Choroid plexus epithelial cell (primary cell): Measurements from ENCODE around the gene MAFB.
"Not testable (repeated sequence)": the region's sequence is repeated elsewhere in the genome, so short reads cannot be mapped to it uniquely, and the experiment has no call there.

Experiments used
- DNase-seq: peaks from one replicate; pipeline ENCODE4 v3.0.0-alpha.2; 2010; ENCODE audit warnings: low read depth
- H3K4me3 ChIP-seq: 2 replicates; pipeline ENCODE4 v1.5.1; 2011; ENCODE audit warnings: low read depth, mild to moderate bottlenecking, control low read depth, low read length, moderate library complexity
- TF ChIP-seq, protein P1 (sequence below): conservative IDR thresholded peaks from 2 replicates; pipeline ENCODE4 v1.5.1; 2011; ENCODE audit warnings: low read depth, mild to moderate bottlenecking, control low read depth, inconsistent platforms, low read length, moderate library complexity

MAFB gene

DNA sequence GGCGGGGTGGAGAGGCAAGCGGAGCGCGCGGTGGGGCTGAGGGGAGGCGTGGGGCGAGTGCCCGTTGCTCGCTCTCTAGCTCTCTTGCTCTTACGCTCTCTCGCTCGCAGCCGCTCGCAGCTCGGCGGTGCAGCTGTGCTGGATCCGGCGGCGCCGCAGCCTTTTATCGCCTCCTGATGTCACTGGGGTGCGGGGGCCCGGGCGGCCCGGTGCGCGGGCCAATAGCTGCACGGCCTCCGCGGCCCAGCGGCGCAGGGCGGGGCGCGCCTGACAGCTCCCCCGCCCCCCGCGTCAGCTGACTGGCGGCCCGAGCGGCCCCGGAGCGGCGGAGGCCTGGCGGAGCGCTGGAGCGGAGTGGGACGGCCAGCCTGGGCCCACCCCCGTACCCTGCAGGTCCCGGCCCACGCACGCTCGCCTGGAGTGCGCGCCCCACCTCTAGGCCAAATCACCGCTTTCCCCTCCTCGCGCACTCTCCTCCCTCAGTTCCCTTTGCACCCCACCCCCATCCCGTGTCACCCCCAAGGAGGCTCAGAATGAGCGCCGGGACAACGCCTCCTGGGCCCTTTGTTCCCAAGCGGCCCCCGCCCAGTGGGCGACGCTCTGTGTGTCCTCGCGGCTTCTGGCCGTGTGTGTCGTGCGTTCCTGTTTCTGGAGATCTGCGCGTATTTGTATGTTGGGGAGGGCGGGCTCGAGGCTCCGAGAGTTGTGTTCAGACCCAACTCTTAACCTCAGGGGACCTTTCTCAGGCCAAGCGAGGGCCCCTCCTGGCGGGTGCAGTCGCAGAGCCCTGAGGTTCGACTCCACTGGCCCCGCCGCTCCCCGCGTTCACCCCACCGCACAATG lies at the start of gene MAFB:
Gene MAFB (minus strand): TSS at position 137 of the 843 bp plus-strand sequence. CDS start 386 bp downstream, outside the sequence.
- peak within 1 kb of the TSS; percentile 77 for H3K4me3 ChIP-seq
- TF ChIP-seq, protein P1, sequence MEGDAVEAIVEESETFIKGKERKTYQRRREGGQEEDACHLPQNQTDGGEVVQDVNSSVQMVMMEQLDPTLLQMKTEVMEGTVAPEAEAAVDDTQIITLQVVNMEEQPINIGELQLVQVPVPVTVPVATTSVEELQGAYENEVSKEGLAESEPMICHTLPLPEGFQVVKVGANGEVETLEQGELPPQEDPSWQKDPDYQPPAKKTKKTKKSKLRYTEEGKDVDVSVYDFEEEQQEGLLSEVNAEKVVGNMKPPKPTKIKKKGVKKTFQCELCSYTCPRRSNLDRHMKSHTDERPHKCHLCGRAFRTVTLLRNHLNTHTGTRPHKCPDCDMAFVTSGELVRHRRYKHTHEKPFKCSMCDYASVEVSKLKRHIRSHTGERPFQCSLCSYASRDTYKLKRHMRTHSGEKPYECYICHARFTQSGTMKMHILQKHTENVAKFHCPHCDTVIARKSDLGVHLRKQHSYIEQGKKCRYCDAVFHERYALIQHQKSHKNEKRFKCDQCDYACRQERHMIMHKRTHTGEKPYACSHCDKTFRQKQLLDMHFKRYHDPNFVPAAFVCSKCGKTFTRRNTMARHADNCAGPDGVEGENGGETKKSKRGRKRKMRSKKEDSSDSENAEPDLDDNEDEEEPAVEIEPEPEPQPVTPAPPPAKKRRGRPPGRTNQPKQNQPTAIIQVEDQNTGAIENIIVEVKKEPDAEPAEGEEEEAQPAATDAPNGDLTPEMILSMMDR: no peak
- DNase-seq: peak; percentile 96

DNA sequence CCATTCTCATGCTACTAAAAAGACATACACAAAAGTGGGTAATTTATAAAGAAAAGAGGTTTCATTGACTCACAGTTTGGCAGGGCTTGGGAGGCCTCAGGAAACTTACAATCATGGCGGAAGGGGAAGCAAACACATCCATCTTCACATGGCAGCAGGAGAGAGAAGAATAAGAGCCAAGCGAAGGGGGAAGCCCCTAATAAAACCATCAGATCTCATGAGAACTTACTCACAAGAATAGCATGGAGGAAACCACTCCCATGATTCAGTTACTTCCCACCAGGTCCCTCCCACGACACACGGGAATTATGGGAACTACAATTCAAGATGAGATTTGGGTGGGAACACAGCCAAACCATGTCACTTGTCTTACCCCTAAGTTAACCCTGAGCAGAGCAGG lies 47.4 kb upstream of the MAFB start:
- H3K4me3 ChIP-seq, DNase-seq: not testable (repeated sequence)

DNA sequence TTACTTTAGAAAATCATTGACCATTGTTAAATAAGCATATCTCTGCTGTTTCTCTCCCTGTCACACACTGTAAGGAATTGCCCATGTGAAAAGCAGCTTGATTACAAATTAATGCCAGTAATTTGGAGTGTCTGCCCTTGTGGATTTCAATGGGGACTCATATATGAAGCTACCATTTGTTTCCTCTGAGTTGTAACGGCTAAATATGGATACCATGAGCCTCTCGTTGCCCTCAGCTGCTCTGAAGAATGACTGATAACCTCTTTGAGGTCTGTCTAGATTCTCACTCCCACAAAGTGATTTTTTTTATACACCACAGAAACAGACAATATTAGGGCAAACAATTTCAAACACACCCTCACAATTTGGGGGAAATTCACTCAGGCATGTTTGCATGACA lies 40.0 kb upstream of the MAFB start:
- no peak overlapping the region for H3K4me3 ChIP-seq
- no peak for DNase-seq
- TF ChIP-seq, protein P1: no peak

DNA sequence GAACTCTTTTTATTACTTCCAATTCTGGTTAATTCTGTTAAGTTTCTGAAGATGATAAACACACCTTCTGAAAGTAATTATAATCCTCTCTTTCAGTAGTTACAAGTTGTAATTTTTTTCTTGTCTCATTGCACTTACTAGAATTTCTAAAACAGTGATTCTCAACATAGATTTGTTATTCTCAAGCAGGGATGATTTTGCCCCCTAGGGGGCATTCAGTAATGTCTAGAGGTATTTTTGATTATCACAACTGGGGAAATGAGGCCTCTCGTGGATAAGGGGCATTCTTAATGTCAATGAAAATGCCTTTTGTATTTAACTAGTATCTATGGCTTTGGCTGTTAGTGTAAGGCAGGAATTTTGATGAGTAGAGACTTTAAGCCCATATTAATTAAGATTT lies 39.4 kb upstream of the MAFB start:
- TF ChIP-seq, protein P1: peak; percentile 29
- DNase-seq: no peak

DNA sequence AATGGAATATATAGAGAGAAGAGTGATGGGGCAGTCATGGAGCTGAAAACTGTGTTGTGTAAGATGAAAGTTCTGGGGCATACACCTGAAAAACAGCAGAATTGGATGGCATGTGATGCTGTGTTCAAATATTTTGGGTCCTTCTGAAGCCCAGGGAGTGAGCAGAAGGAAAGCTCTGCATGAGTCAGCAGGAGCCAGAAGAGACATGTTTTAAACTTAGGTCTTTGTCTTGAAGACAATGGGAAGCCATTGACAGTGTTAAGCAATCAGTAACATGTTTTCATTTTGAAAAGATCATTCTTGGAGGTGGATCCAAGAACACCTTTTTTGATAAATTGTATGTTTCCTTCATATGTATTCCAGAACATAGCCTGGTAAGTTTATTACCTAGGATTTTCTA lies 38.9 kb upstream of the MAFB start:
- DNase-seq: no peak
- TF ChIP-seq, protein P1: no peak

More for the DNA sequence above, 39.4 kb upstream of the MAFB start:
- H3K4me3 ChIP-seq: no peak overlapping the region

DNA sequence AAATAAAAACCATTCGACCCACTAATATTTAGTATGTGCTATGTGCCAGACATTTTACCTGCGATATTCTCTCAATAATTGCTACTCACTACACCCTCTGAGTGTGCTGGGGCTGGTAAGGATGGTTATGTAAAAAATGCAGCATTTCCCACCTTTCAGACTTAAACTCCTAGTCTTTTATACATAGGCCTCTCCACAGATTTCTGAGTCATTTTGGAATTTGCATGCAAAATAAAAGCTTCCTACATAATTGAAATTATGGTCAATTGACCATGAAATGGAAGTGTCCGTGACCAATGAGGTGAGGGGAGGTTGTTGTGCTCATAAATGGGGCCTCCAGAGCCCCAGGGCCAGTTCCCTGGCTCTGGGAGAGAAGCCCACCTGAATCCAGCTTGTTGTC lies 37.7 kb upstream of the MAFB start:
- no peak overlapping the region for H3K4me3 ChIP-seq
- no peak for DNase-seq
- TF ChIP-seq, protein P1: no peak

More for the DNA sequence above, 38.9 kb upstream of the MAFB start:
- no peak overlapping the region for H3K4me3 ChIP-seq

DNA sequence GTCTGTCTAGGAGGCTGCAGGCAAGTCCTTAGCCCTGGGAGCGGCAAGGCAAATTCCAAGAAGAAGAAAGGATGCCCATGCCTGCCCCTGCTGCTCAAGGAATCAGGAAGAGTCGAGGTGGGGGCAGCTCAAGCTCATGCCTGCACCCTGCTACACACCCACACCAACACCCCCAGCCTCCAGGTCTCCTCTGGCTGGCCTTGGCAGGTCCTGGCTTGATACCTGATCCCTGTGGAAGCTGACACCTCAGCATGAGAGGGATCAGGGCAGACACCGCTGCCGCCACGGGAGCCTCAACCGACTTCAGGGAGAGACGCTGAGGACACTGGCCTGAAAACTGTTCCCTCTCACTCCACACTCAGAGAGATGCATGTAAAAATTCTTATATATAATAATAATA lies 35.5 kb upstream of the MAFB start:
- H3K4me3 ChIP-seq: no peak overlapping the region
- no peak for DNase-seq
- TF ChIP-seq, protein P1: no peak
